HG03159 (cell line): ENCODE results near the gene HOXB6.

Experiments used
- ATAC-seq: cut with Tn5 transposase; IDR thresholded peaks from one replicate; pipeline ENCODE4 v1.9.1; 2021; ENCODE audit warnings: mild to moderate bottlenecking, moderate library complexity; ENCODE audit not compliant: unreplicated experiment

Gene HOXB6

DNA sequence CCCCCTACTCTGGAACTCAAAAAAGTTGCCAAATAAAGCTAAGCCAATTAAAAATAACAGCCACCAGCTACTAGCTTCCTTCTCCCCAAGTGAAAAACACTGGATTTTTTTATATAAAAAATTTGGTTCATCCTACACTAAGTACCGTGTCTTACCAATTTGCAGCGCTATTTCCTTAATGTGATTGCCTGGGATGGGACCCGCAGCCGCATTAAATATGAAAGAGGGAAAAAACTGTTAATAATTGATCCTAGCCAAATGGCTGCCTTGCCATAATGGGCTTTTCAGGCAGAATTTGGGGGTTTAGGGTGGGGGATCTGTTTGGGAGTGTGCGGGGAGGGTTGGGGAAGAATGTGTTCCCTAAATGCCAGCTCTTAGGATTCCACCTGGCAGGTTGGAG lies 19.3 kb upstream of the HOXB6 start:
- no peak for ATAC-seq

DNA sequence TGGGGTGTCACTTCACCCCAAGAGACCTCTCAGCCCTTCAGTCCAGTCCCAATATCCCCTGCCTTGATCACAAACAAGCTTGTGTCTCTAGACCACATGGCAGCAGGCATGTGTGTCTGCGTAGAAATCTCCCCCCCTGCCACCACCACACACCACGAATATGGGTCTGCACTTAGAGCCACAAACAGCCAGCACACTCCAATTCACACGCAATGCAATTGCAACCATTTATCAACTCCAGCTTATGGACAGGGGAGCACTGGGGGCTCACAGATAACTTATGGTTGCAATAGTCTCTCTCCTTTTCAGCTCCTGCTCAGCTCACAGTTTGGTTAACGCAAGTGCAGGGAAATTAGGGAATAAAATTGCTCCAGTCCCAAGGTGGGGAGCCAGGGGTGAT lies 18.8 kb upstream of the HOXB6 start:
- no peak for ATAC-seq

DNA sequence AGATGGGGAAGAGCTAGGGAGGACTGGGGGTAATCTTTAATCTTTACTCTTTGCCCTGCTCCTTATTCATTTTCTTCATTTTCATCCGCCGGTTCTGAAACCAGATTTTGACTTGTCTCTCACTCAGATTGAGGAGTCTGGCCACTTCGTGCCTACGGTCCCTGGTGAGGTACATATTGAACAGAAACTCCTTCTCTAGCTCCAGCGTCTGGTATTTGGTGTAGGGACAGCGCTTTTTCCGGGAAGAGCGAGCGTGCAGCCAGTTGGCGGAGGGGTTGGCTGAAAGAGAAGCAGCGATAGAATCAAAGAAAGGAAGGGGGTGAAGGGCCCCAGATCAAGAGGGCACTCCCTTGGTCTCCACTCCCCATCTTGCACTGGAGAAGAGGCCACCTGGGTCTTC lies 18.1 kb upstream of the HOXB6 start:
- no peak for ATAC-seq

DNA sequence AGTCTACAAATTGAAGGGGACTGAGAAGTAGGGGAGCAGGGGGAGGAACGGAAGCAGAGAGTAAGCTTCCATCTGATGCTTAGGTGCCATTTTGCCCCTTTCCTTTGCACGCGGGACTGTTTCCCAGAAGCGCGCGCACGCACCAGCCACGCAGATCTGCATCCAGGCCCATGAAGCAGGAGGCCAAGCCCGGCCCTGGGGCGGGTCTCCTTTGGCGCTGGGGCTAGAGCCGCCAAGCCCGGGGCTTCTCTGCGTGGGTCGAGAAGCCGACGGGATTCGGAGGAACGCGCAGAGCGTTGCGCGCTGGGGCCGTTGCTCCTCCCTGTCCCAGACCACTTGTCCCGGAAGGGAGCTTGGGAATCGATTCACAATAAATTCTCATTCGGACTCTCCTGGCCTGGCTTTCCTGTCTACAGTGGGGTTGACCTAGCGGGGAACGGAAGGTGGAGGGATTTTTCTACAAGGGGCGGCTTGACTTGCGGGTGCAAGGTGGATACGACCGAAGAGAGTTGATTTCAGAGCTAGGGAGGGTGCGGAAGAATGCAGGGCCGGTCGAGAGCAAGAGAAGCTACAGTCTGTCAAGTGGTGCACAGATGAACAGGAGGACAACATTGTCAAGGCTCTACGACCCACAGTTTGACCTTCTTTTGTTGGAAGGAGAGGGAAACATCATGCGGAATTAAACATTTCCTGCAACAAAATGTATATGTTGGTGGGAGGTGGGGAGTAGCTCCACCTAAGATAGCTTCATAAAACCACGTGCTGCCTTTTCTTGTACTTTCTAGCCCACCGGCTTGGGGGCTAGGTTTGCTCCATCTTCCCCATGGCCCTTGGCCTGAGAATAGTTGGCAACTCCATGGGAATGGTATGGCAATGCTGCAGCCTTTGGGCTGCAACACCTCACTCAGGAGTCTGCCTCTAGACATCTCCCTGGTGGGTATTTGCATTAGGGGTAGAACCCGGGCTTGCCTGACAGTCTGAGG lies 16.9 kb upstream of the HOXB6 start:
- no peak for ATAC-seq

DNA sequence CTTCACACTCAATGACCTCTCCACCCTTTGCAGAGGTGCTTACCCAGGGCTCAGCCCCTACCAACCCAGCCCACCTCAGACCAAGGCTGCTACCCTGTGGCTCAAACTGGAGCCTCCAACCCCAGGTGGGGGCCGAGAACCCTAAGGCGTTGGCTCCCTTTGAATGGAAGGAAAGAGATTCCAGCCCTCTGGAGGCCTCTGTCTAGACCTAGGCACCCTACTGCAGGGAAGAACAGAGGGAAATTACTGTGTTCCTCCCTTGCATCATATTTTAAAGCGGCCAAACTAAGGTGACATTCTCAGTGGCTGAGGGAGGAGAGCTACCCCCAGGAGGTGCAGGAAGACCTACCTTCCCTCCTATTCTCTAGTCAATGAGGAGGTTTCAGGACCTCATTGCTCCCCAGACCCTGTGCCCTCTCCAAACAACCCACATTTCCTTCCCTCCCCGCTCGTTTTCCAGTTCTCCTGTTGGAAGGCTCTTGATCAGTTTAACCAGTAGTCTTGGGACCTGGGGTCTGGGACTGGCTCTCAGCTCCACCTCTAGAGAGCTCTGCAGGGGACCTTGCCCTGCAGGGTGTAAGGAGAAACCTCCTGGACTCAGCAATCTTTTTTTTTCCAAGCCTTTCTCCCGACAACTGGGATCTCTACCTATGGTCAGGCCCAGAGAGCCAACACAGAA lies 15.8 kb upstream of the HOXB6 start:
- ATAC-seq = no peak

DNA sequence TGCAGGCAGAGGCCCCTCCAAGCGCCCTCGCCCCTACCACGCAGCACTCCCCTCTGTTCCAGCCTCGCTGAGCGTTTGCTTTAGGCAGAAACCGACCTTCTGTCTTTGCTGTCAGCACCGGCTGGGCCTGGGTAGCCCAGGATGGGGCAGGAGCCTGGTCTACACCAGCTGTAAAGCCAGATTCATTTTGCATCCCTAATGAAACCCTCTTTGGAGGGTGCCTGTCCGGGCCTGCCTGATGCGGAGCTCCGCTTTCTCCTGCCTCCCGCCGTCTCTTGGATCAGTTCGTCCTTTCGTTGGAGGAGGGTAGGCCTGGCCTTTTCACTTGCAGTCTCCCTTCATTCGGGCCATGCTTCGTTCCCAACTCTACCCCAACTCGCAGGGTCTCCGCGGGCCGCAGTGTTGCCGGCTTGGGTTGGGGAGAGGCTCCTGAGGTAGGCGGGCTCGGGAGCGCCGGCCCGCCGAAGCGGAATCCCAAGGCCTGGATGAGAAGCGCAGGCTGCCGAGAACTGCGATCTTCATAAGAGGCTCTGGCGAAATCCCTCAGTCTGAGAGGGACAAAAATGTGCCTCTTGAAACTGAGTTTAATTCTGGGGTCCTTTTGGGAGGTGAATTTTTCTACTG lies 15.2 kb upstream of the HOXB6 start:
- no peak for ATAC-seq

DNA sequence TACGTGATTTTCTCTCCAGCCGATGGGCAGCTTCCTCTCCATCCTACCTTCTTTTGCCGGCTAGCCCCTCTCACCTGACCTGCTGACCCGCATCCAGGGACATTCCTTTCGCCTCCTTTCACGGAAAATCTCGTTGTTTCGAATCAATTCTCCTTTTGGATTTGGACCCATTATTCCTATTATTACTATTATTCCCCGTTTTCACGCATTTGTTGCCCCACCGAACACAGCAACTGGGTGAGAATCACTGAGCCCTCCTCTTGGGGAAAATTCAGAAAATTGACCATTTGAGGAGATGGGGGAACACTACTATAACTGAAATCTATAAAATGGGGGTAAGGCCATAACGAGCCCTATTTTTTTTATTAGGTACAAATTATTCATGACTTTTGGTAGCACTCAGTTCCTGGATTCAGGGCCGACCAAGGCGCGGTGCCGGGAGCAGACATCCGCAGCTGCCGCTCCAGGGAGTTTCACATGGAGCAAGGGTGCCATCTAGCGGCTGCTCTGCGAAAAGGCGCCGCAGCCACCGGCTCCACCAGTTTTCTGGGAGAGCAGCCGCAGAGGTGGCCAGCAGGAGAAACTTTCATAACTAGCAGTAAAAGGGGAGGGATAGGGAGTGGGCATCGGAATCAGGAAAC lies 13.6 kb upstream of the HOXB6 start:
- no peak for ATAC-seq

DNA sequence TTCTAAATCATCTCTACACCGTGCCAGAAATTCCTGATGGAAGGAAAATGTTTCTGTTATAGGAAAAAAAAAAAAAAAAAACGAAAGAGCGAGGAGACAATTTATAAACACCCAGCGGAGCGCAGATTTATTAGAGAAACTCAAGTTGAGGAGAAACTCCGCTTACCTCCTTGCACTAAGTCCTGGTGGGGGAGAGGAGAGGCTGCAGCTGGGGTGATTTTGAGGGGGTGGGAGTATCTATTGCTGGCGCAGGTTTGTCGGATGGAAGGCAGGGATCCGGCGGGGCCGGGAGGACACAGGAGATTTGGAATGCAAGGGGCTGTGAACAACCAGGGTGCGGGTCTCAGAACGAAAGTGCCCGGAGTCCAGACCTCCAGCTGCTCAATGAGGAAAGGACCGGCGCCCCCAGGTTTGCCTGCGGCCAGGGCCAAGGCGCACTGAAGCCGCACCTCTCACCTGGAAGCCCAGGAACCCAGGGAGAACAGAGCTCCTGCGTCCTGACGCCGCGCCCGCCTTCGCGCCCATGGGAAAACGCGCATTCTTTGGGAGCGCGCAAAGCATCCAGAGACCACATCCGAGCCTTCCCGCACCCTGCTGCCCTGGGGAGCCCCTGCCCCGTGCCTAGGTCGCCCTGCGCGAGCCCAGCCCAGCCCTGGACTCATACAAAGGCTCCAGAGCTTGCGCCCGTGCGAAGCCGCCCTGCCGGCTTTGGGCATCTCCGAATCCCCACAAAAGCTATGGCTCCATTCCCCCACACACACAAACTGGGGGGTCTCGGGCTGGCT lies 12.9 kb upstream of the HOXB6 start:
- ATAC-seq = no peak

DNA sequence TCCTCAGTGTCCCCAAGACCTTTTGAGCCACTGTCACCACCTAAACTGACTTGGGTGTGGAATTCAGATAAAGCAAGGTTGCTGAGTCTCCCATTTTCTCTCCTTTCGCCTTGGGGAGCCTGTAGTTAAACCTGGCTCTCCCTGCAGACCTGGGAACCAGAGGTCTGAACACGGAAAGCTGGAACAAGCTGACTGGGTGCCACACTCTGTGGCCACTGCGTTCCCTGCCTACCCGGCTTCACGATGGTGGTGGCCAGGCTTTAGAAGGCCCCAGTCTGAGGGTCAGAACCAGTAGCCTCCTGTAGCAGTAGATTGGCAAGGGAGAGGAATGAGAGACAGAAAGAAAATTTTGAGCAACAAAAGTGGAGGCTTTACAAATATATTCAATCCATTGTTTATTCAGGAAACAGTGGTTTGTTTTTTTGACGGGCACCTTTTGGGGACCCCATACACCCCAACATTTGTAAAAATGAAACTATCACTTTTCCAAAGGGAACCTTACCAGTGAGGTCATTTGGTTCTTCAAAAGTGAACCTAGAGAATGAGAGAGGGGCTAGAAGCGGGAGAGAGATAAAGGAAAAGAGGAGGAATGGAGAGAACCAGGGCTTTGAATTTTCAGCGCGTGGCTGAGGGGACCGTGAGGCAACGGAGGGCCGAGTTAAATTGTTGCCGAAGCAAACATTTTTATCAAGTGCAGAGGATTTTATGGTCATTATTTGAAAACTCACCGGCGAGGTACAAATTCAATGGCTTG lies 12.1 kb upstream of the HOXB6 start:
- no peak for ATAC-seq

DNA sequence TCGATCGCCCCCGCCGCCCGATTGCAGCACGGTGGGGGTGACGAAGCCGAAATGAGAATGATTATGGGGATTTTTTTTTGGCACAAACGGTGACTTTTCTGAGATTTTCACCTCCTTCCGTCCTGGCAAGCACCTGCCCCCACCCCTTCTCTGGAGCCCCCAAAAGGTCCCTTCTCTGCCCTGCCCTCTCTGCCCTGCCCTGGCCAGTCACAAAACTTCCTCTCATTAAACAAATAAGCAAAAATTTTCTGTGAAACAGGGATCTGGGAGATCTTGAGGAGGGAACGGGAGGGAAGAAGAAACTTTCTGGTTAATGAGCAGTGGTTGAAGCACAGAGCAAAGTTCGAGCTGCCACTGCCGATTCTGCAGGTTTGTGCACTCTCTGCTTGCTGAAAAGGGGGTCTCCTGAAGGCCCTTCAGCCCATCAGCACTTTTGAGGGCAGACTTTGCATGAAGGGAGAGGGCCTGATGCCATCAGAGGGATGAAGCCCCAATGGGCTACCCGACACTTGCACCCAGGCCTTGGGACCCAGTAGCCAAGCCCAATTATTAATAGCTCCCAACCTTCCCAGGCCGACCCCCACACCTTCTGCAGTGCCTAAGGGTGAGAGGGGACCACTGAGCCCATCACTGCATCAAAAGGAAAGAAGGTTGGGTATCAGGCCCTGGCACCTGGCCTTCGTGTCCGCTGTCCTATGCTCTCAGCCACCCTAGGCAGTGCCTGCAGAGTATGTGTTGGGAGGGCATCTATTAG lies 11.4 kb upstream of the HOXB6 start:
- ATAC-seq = no peak

DNA sequence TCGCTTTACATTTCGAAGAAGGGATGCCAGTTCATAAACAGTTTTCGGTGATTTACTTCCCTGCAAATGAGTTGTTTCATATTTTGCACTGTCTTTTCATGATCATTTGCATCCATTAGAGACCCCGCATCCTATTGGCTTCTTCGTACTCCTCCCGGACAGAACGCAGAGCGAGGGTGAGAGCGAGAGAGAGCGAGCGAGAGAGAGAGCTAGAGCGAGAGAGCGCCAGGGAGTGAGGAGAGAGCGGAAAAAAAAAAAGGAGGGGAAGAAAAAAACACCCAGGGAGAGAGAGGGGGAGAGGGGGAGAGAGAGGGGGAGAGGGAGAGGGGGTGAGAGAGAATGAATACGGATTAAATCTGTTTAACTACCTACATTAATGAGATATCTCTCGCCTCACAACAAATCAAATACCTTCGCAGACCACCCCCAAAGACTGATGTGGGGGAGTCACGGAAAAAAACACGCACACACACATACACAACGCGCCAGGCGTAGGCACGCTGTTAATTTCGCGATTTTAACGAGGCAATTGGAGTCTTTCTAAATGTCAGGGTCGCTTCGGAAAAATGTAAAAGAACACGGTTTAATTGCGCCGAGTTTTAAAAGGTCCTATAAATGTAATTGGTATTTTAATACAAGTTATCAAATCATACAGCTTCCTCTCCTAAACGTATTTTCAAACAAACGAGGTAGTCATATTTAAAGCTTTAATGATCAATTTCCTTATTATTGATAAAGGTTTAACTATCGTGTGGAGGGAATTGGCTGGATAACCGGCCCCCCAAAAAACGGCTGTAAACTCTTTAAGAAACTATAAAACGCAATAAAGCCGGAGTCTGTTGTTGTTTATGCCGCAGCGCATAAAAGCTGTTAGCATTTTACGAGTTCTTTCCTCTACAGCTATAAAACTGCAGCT lies 10.5 kb upstream of the HOXB6 start, which contains the start of gene HOXB8:
TSS of gene HOXB8 (minus strand) at position 246 of the 916 bp plus-strand sequence. CDS start 588 bp downstream, outside the sequence.
- ATAC-seq = no peak

DNA sequence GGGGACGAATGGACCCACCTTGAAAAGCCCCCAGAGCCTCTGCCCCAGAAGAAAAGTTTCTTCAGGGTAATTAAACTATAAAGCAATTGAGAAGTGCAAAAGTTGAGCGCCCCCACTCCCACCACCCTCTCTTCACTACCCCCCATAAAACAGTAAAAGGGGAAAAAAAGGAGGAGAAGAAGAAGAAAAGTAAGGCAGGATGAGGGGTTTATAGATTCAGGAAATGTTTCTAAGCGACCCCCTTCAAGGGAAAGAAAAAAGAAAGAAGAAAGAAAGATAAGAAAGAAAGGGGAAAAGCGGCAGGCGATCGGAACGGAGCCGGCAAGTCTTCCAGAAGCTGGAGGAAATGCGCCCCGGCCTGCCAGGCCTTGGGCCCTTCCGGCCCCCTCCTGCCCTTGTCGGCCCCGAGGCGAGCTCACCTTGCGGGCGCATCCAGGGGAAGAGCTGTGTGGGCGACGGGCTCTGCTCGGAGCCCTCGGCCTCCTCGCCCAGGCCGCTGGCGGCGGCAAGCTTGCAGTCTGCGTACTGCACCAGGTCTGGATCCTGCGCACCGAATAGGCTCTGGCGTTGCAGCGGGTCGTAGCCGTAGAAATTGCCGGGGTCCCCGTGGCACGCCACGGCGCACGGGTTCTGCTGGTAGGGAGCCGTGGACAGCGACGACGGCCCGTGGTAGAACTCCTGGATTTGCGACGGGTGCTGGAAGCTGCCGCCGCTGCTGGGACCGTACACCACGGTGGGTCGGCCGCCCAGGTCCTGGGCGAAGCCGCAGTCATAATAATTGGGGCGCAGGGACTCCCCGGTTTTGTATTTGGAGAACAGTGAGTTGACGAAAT lies 9.3 kb upstream of the HOXB6 start:
- no peak for ATAC-seq

DNA sequence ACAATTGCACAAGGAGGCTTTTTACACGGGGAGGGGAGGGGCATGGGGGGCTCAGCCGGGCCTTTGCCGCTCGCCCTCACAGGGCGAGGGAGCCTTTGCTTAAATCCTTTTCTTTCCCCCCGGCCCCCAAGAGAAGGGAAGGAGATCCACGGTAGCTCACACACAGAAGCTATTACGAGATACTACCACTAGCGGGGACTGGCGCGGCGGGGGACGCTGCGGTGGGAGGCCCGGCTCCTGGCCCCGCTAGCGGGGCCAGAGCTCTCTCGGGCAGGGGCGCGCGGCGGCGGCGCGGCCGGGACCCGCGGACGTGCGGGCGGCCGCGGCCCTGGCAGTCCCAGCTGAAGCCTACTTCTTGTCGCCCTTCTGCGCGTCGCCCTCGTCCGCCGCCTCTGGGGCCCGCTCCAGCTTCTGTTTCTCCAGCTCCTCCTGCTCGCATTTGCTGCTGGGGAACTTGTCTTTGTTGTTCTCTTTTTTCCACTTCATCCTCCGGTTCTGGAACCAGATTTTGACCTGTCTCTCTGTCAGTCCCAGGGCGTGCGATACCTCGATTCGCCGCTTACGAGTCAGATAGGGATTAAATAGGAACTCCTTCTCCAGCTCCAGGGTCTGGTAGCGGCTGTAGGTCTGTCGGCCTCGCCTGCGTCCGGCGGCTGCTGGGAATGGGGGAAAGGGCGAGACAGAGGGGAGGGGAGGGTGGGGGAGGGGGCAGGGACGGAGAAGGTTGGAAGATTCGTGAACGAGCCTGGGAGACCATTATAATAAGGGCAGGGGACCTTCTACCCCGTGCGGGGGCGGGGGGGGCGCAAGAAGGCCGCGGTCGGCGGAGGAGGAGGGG lies 8.3 kb upstream of the HOXB6 start:
- no peak for ATAC-seq

DNA sequence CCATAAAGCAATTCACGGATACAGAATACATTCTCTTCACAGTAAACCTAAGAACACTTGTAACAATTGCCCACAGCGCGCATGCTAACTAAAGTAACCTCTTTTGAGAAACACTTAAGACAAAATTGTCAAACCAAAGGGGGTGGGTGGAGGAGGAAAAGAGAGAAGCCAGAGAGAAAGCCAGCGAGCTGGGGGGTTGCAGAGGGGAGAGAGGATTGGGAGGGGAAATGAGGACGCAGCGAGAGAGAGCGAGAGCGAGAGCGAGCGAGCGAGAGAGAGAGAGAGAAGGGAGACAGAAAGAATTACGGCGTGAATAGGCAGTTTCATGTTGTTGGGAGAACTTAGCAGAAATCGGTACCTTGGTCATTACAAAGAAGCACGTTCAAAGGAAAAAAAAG lies 7.7 kb upstream of the HOXB6 start:
- ATAC-seq = no peak

DNA sequence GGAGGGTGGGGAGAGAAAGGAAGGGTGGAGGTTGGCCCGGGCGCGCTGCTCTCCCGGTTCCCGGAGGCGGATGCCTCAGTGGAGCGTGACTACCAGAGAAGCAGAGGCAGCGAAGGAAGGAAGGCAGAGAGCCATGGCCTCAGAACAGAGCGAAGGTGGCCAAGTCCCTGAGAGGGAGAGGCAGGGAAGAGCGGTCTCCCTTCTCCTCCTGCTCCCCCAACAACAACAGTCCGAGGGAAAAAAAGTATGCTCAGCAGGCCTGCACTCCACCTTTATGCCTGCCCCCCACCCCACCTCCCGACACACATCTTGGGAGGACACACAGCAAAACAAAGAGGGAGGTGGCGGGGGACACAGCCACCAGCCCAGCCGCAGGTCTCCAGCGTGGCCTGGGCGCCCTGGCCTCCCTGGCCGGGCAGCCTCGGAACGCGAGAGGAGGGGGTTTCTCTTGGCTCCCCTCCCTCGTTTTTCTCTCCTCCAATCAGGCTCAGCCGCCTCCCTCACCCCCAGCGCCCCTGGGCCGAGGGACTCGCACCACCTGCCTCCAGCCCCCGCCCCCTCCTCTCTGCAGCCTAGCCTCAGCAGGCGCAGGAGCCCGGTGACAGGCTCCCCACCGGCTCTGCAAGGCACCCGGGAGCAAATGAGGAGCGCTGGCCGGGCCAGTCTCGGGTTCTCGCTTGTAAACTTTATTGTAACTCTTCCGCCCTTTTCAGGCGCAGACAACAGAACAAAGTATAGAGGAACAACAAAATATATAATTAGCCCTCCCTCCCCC lies 7.1 kb upstream of the HOXB6 start:
- no peak for ATAC-seq
